IMR-90 (cell line): ENCODE data around the gene TCF7L1. TPM values are rescaled to one million over a fixed set of nuclear protein-coding genes. Genes with fewer than 3 reads are reported as not detected.

Source experiments
- ATAC-seq: fragments of 200-7000 bp; cut with Tn5 transposase; 2 replicates; pipeline ENCODE4 v1.9.1; 2020; ENCODE audit warnings: low read depth, mild to moderate bottlenecking, moderate library complexity
- BruUV-seq: library from RNA; stranded (reverse); fragments of 400-500 nt; replicated peaks from 2 replicates; lab custom pipeline; 2021; lab: Mats Ljungman, UMichigan
- CTCF ChIA-PET: fragments of 300-600 bp; formaldehyde crosslinking; extraction: SDS; loops from one replicate; lab custom pipeline; 2021; ENCODE audit warnings: antibody characterized with exemption; lab: Yijun Ruan, JAX
- POLR2A ChIA-PET: fragments of 300-600 bp; sonication (Branson Sonifier 250); formaldehyde crosslinking; loops from one replicate; lab custom pipeline; 2022; ENCODE audit warnings: antibody characterized with exemption; ENCODE audit not compliant: unreplicated experiment; lab: Charles Lee
- DNase-seq: peaks from one replicate; pipeline ENCODE4 v3.0.0; 2013
- H2AFZ ChIP-seq: replicated peaks from 2 replicates; pipeline ENCODE3; 2013; ENCODE audit warnings: low read length, mild to moderate bottlenecking; ENCODE audit not compliant: poor library complexity
- H2AK5ac ChIP-seq: 2 replicates; pipeline ENCODE4 v1.6.1; 2013; ENCODE audit warnings: low read depth, low read length, inconsistent platforms
- H2AK9ac ChIP-seq: replicated peaks from 2 replicates; pipeline ENCODE3; 2013; ENCODE audit warnings: mild to moderate bottlenecking, low read depth, low read length, moderate library complexity; ENCODE audit not compliant: poor library complexity
- H2BK120ac ChIP-seq: 2 replicates; pipeline ENCODE4 v1.6.1; 2013; ENCODE audit warnings: low read depth, low read length, inconsistent platforms
- H2BK15ac ChIP-seq: 3 replicates; pipeline ENCODE4 v1.6.1; 2013; ENCODE audit warnings: low read depth, low read length, inconsistent platforms
- H2BK20ac ChIP-seq: 2 replicates; pipeline ENCODE4 v1.6.1; 2013; ENCODE audit warnings: low read depth, mild to moderate bottlenecking, inconsistent platforms, low read length, moderate library complexity
- H2BK5ac ChIP-seq: 2 replicates; pipeline ENCODE4 v1.6.1; 2013; ENCODE audit warnings: mild to moderate bottlenecking, low read depth, low read length, inconsistent platforms; ENCODE audit not compliant: poor library complexity, severe bottlenecking
- H3K14ac ChIP-seq: replicated peaks from 2 replicates; pipeline ENCODE4 v1.6.1; 2013; ENCODE audit warnings: low read depth, low read length, inconsistent platforms
- H3K18ac ChIP-seq: 2 replicates; pipeline ENCODE4 v1.6.1; 2013; ENCODE audit warnings: low read depth, low read length, control low read depth
- H3K23ac ChIP-seq: 2 replicates; pipeline ENCODE4 v1.6.1; 2013; ENCODE audit warnings: low read depth, low read length, inconsistent platforms
- H3K27ac ChIP-seq: 2 replicates; pipeline ENCODE4 v1.5.1; 2013; ENCODE audit warnings: mild to moderate bottlenecking, control low read depth, low read length; ENCODE audit not compliant: insufficient read depth
- H3K27me3 ChIP-seq: 2 replicates; pipeline ENCODE4 v1.6.1; 2013; ENCODE audit warnings: low read length; ENCODE audit not compliant: control insufficient read depth, insufficient read depth
- H3K36me3 ChIP-seq: 2 replicates; pipeline ENCODE4 v1.6.1; 2013; ENCODE audit warnings: low read length, mixed read lengths; ENCODE audit not compliant: control insufficient read depth, insufficient read depth
- H3K4ac ChIP-seq: 2 replicates; pipeline ENCODE4 v1.6.1; 2013; ENCODE audit warnings: low read depth, low read length, inconsistent platforms
- H3K4me1 ChIP-seq: 2 replicates; pipeline ENCODE4 v1.6.1; 2013; ENCODE audit warnings: low read length, mixed read lengths; ENCODE audit not compliant: control insufficient read depth, insufficient read depth
- H3K4me2 ChIP-seq: 2 replicates; pipeline ENCODE4 v1.6.1; 2013; ENCODE audit warnings: low read depth, mild to moderate bottlenecking, control low read depth, low read length, moderate library complexity
- H3K4me3 ChIP-seq: 2 replicates; pipeline ENCODE4 v1.5.1; 2013; ENCODE audit warnings: low read depth, mild to moderate bottlenecking, control low read depth, low read length, moderate library complexity; ENCODE audit not compliant: insufficient read depth
- H3K56ac ChIP-seq: 2 replicates; pipeline ENCODE4 v1.6.1; 2013; ENCODE audit warnings: low read length, inconsistent platforms; ENCODE audit not compliant: insufficient read depth; ENCODE audit errors: extremely low read depth
- H3K79me1 ChIP-seq, 2 experiments: 2 replicates each; pipeline ENCODE4 v1.6.1; 2013; ENCODE audit warnings: low read length in 2 of 2, inconsistent platforms in 1 of 2, low read depth in 1 of 2
- H3K9ac ChIP-seq: 2 replicates; pipeline ENCODE4 v1.6.1; 2013; ENCODE audit warnings: low read depth, low read length, control low read depth
- H3K9me1 ChIP-seq: 2 replicates; pipeline ENCODE4 v1.6.1; 2013; ENCODE audit warnings: low read length, inconsistent platforms; ENCODE audit not compliant: insufficient read depth
- H3K9me3 ChIP-seq: 2 replicates; pipeline ENCODE4 v1.6.1; 2013; ENCODE audit warnings: low read length; ENCODE audit not compliant: control insufficient read depth, insufficient read depth
- H4K20me1 ChIP-seq: 2 replicates; pipeline ENCODE4 v1.6.1; 2013; ENCODE audit warnings: low read length, inconsistent platforms; ENCODE audit not compliant: insufficient read depth
- H4K5ac ChIP-seq: 2 replicates; pipeline ENCODE4 v1.6.1; 2013; ENCODE audit warnings: mild to moderate bottlenecking, low read depth, low read length, control low read depth
- H4K8ac ChIP-seq, 2 experiments: 2 replicates each; pipeline ENCODE4 v1.6.1; 2013; ENCODE audit warnings: low read depth in 2 of 2, low read length in 2 of 2, control low read depth in 1 of 2, inconsistent platforms in 1 of 2
- H4K91ac ChIP-seq: 2 replicates; pipeline ENCODE4 v1.6.1; 2013; ENCODE audit warnings: low read depth, low read length, inconsistent platforms; ENCODE audit not compliant: insufficient read depth
- FOS ChIP-seq: fragments of 150-350 bp; IDR thresholded peaks from 2 replicates; pipeline ENCODE4 v1.6.1; 2016; ENCODE audit warnings: low read depth, low read length
- RCOR1 ChIP-seq: IDR thresholded peaks from 2 replicates; pipeline ENCODE4 v1.6.1; 2012; ENCODE audit warnings: mild to moderate bottlenecking, low read length, improper control_type of control experiment; ENCODE audit not compliant: insufficient replicate concordance
- WGBS, 2 experiments: methylation state at CpG; one replicate each; pipeline versions ENCODE4 v1.1.5 to v1.1.7; 2013; ENCODE audit warnings: missing lambda C conversion rate in 2 of 2; ENCODE audit not compliant: insufficient read length in 1 of 2; ENCODE audit errors: extremely low coverage in 2 of 2; 5-methylcytosine and 5-hydroxymethylcytosine counted together
- dilution Hi-C: fragments of 300-500 bp; cut with HindIII; formaldehyde crosslinking; loops from one replicate; pipeline ENCODE4 v1.14.3; 2018; ENCODE audit warnings: low sequenced_read_pairs; ENCODE audit not compliant: unreplicated experiment
- in situ Hi-C: fragments of 300-500 bp; cut with MboI; formaldehyde crosslinking; loops from 3 replicates; pipeline ENCODE4 v1.14.3; 2019; ENCODE audit warnings: low sequenced_read_pairs, inconsistent platforms, mixed read lengths
- intact Hi-C: fragments of 100-400 bp; cut with micrococcal nuclease; formaldehyde crosslinking; loops from 2 replicates; pipeline ENCODE4 v1.10.0; 2022
- polyA plus RNA-seq, 3 experiments: library from polyadenylated mRNA; depleted of rRNA; stranded (reverse); fragments of >200 nt; gene quantifications; 2 replicates each; pipeline ENCODE4 v1.2.3, GENCODE V29; 2012; ENCODE audit warnings: low replicate concordance in 1 of 3
- total RNA-seq: library from RNA; depleted of rRNA; stranded (reverse); fragments of >200 nt; gene quantifications from 2 replicates; pipeline ENCODE4 v1.2.3, GENCODE V29; 2012

The TCF7L1 gene
- total and polyA plus RNA-seq, 2 of the 4 experiments (the other 2 are of a cell fraction): 0.72 to 11.1 TPM

DNA sequence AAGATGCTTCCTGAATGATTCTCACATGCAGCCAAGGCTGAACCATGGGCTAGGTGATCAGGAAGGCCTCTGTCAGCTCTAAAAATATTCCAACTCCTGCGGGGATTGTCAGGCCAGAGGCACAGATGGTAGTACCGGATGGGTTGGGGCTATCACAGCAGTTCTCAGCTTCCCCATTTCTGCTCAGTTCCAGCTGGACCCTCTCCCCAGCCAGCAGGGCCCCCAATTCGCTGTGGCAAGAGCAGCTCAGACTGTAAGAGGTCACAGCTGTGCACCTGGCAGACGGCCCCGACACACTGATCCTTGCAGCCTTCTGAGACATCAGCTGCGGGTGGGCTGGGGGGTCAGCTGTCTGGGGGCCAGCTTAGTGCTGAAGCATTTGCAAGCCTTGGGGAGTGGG is 43.6 kb upstream of the TCF7L1 start:
- TF ChIP-seq RCOR1 (no peak), FOS (no peak)
- Histone ChIP-seq H3K79me1 (no peaks in the 10 kb centered on the region), H3K4me3 (no peak overlapping the region), H3K9ac (no peak overlapping the region), H2BK15ac (no peak overlapping the region), H2AK5ac (no peak overlapping the region), H4K8ac (no peak overlapping the region), H3K9me3 (peaks cover 7% of the 10 kb centered on the region), H4K5ac (no peak overlapping the region), H3K56ac (no peak overlapping the region), H4K20me1 (no peaks in the 10 kb centered on the region), H3K14ac (no peak overlapping the region), H2BK120ac (no peak overlapping the region), H3K36me3 (no peaks in the 10 kb centered on the region), H3K18ac (no peak overlapping the region), H2AFZ (no peak overlapping the region), H2BK5ac (no peak overlapping the region), H3K4ac (no peak overlapping the region), H3K27ac (no peak overlapping the region), H3K4me2 (no peak overlapping the region), H3K4me1 (no peaks in the 10 kb centered on the region), H3K23ac (no peak overlapping the region), H3K9me1 (no peaks in the 10 kb centered on the region), H4K91ac (no peak overlapping the region), H3K27me3 (peaks cover 43% of the 10 kb centered on the region), H2AK9ac (no peak overlapping the region), H2BK20ac (no peak overlapping the region)
- ChIA-PET CTCF (no interaction called here), POLR2A (no interaction called here)
- WGBS, 2 experiments: no CpG with 5 or more reads among the region's 6 CpGs
- in situ Hi-C loops: no loop called here
- intact Hi-C loops: no loop called here
- ATAC-seq (no peak), DNase-seq (no peak)
- dilution Hi-C loops: no loop called here
- BruUV-seq: no TSS peak
